Left renal cortex interstitium (tissue), 4 donors: ENCODE data around the gene ARHGAP6. TPM values are rescaled to one million over a fixed set of nuclear protein-coding genes. Genes with fewer than 3 reads are reported as not detected.
"Not testable (repeated sequence)": the region's sequence is repeated elsewhere in the genome, so short reads cannot be mapped to it uniquely, and the experiment has no call there.

Source experiments
- DNase-seq, 4 donors: peaks; one replicate each; pipeline ENCODE4 v3.0.0-alpha.2; 2013; ENCODE audit warnings: low read depth in 4 of 4, low spot score in 2 of 4, missing footprints in 1 of 4
- polyA plus RNA-seq, 4 donors: library from polyadenylated mRNA; unstranded; fragments of 120-200 nt; gene quantifications; one replicate each; pipeline ENCODE4 v1.2.1, GENCODE V29; 2013; ENCODE audit not compliant: insufficient read length in 4 of 4

The ARHGAP6 gene
- polyA plus RNA-seq, 4 donors = 14.4 to 15.7 (median 15.5) TPM

DNA sequence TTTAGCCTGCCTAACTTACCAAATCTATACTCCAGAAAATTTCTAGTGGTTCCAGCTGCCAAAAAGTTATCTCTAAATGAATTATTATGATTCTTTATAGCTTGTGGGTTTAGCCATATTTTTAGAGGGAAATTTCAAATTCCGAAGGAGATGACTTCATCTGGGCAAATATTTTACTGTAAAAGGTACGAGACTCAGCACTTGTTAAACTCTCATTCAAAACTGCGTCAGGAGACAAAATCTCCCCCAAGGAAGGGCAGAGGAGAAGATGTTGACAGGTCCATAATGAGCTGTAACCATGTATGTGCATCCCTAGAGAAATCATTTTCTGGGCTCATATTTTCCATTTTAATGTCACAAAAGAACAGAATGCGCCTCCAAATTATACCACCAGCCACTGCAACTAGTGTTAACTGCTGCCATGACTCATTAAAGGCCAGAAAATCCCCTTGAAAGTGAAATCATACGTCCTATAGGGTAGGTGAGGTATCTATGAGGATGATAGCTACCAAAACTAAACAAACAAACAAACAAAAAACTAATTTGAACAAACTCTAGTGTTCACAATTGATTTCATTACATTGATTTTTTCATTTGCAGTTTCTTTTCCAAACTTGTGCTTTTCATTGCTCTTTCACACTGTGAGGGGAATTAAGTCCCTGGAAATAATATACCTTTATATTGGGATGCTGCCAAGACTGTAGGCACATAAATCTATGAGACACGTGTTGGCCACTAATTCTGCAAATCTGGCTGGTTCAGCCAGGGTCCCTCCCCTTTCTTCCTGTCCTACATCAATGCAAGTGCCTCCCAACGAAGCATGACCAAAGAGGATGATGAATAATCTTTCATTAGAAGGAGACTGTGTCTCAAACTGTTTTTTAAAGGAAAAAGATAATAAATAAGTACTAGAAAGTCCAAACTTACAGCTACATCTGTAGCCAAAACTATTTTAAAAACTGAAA lies 85.8 kb downstream of the ARHGAP6 start:
- no peak for DNase-seq

- not testable (repeated sequence) for DNase-seq
Measured at GRCh38 chrX:11578301-11578700, 87.4 kb downstream of the ARHGAP6 start.

DNA sequence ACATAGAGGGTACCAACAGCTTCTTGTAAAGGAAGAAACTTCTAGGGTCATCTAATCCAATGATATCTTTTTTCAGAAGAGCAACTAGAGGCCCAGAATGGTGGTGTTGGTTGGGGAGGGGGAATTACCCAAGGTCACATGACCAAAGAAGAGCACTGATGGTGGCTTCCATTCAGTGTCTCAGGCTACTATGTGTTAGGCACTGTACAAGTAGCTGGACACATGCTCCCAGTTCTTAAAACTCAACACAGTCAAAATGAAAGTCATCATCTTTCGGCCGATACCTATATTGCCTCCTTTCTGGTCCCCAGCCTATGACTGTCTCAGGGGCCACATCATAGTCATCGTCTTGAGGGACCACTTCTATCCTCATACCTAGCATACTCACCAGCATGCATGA lies 88.1 kb downstream of the ARHGAP6 start:
- no peak for DNase-seq

DNA sequence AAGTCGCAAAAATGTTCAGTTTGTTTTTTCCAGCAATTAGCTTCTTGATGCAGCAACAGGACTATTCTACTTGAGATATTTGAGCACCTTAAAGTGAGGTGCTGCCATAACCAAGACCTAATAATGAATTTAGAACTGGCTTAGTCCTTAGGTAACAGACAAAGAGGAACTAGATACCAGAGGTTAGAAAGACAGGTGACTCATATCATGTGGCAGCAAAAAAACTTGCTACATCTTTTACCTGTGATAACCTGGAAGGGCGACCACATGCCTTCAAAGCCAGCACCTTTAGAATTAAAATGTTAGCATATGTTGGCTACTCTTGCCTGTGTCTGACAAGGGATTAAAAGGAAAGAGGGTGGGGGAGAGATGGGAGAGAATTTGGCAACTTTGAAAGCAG lies 90.4 kb downstream of the ARHGAP6 start:
- DNase-seq = no peak

GRCh38 chrX:11567528-11568220 lies 98.0 kb downstream of the ARHGAP6 start:
- DNase-seq = no peak

GRCh38 chrX:11566789-11567188 lies 98.9 kb downstream of the ARHGAP6 start:
- no peak for DNase-seq

DNA sequence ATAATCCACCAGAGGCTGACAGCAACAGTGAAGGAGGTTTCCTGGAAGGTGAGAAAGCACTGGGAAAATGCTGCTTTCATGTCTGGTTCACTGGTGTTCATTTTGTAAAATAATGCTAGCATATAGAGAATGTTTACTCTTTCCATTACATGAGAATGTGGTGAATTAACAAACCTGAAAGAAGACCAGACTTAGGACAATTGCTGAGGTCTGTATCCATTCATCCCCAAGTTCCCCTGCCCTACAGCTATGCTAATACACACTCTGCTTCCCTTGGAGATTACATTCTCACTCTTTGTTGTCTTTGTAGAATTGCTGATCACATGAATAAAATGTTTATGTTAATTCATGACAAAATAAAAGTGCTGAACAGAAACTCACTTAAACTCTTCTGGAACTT lies 99.5 kb downstream of the ARHGAP6 start:
- DNase-seq = no peak

GRCh38 chrX:11564546-11564945 lies 101.2 kb downstream of the ARHGAP6 start:
- no peak for DNase-seq

DNA sequence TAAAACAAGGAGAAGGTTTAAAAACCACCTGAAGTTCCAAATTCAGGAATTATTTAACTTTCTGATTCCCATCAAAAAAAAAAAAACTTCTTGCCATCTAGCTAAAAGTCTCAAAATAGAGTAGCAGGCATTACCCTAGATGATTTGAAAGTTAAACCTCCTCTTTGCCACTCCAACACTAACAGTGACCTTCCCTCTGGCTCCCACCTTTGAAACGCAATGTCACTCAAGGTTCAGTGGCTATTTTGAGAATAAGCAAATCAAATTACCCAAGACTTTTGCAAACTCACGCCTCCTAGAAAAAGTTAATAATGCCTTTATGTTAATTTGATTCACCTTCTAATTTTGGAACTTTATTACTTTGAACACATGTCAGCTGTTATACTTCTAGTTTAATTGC lies 103.2 kb downstream of the ARHGAP6 start:
- DNase-seq = no peak

DNA sequence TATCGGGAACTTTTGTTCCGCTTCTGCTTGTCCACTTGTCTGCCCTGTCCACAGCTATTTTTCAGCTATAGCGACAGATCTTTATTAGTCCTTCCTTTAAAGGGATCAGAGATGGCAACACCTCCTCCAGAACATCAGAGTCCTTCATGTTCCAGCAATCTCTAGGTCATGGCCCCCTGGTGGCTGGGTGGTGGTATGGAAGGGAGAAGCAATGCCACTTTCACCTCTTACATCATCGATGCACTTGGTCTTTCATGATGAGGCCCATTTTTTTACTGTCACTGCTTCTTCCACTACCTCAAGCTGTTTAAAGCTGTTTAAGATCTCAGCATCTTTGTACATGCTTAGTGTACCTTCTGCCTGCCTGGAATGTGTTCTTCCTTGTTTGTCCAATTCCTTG lies 106.7 kb downstream of the ARHGAP6 start:
- DNase-seq = no peak

GRCh38 chrX:11557120-11557519 lies 108.6 kb downstream of the ARHGAP6 start:
- DNase-seq = no peak

GRCh38 chrX:11555759-11556158 lies 110.0 kb downstream of the ARHGAP6 start:
- DNase-seq = no peak

GRCh38 chrX:11553594-11553993 lies 112.1 kb downstream of the ARHGAP6 start:
- DNase-seq = no peak

GRCh38 chrX:11551151-11551550 lies 114.6 kb downstream of the ARHGAP6 start:
- DNase-seq = no peak

GRCh38 chrX:11546917-11547316 lies 118.8 kb downstream of the ARHGAP6 start:
- no peak for DNase-seq

GRCh38 chrX:11543249-11543648 lies 122.5 kb downstream of the ARHGAP6 start:
- DNase-seq = no peak

GRCh38 chrX:11541510-11541909 lies 124.2 kb downstream of the ARHGAP6 start:
- no peak for DNase-seq

DNA sequence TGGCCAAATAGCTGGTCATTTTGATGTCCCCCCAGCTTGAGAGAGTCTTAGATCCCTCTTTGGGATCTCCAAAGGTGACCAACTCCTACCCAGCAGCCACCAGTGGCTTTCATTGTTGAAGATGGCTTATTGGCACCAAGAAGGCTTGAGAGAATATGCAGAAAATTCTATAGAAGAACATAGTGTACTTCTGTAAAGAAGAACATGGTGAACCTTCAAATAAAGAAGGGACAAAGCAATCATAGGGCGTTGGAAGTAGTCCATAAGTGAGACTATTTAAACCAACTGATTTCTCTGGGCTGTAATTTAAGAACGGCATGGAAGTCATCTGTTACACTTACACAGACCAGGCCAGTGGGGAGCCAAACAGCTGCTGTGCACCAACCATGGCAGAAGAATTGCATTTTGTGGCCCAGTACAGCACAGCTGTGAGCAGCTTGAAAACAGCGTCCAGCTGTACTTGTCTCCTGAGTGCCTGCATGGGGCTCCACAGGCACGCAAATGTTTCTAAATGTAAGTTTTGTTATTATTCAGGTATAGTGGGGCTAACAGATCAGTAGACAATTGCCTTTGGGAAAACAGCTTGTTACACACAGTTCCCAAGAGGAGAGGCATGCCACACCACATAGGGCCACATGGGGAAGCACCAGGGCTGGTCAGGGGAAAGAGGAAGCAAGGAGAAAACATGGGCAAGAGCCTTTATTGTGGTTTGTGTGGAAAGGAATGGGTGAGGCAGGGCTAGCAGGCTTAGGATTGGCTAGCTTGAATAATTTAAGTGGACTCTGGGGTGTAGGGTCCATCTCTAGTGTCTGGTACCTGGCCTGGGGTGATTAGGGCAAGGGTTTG lies 125.0 kb downstream of the ARHGAP6 start:
- no peak for DNase-seq

- no peak for DNase-seq
Measured at GRCh38 chrX:11537141-11537540, 128.6 kb downstream of the ARHGAP6 start.

DNA sequence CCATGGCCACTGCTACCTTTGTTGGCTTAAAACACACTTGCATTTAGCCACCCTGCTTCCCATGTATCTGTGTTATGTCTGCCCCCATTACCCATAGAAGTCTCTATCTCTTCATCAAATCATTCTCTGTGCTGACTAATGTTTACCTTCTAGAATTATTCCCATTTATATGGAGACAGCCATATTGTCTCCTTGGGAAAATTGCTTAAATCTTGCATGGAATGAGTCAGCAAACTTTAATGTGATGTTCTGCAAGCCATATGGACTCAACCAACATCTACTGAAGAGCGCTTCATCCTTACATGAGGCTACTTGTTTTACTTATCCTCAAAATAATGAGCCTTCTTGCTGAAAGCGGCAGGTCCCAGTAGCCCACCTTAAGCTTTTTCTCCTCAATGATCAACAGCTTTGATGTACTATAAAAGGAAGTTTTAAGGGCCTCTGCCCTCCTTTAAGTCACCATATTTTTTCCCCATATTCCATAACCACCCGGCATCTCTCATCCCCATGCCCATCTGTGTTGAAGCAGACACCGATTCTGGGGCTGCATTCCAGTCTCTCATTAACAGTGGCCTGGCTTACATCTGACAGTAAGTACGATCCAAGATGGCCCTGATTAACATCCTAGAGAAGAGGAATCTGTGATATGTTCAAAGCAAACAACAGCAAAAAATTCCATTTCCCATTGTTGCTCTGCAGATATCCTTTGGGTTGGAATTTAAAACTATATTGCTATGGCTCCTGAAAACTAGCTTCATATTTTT lies 130.4 kb downstream of the ARHGAP6 start:
- no peak for DNase-seq
